HFFc6 (cell line): ENCODE data around the gene TMEM63A. TPM values are rescaled to one million over a fixed set of nuclear protein-coding genes. Genes with fewer than 3 reads are reported as not detected.

Source experiments
- DNase-seq: peaks from one replicate; pipeline ENCODE4 v3.0.0-alpha.2; 2018
- H3K27ac Mint-ChIP-seq: 2 replicates; pipeline ENCODE4 v1.8.0; 2020; ENCODE audit warnings: mild to moderate bottlenecking, mixed read lengths
- H3K27me3 Mint-ChIP-seq: 2 replicates; pipeline ENCODE4 v1.8.0; 2021; ENCODE audit warnings: mild to moderate bottlenecking, moderate library complexity, mixed read lengths; ENCODE audit not compliant: insufficient read depth
- H3K36me3 Mint-ChIP-seq: 2 replicates; pipeline ENCODE4 v1.8.0; 2021; ENCODE audit warnings: low read depth, mixed read lengths
- H3K4me1 Mint-ChIP-seq: 2 replicates; pipeline ENCODE4 v1.8.0; 2020; ENCODE audit warnings: low read depth, mixed read lengths
- H3K4me3 Mint-ChIP-seq: 2 replicates; pipeline ENCODE4 v1.8.0; 2020; ENCODE audit warnings: mild to moderate bottlenecking, moderate library complexity, mixed read lengths
- H3K9me3 Mint-ChIP-seq: 2 replicates; pipeline ENCODE4 v1.8.0; 2020; ENCODE audit warnings: mild to moderate bottlenecking, mixed read lengths
- CTCF ChIP-seq: fragments of 200-600 bp; sonication (generic); IDR thresholded peaks from 2 replicates; pipeline ENCODE4 v1.5.0; 2021; ENCODE audit warnings: antibody characterized with exemption, mild to moderate bottlenecking
- total RNA-seq, 6 experiments: library from RNA; stranded (reverse); fragmentation: NEBNext Ultra II Directional; extraction: Animal tissue kit (Norgen Biotek cat#: 25700); gene quantifications; 2 replicates in 1 of 6; 3 replicates in 5 of 6; pipeline ENCODE4 v1.2.3, GENCODE V29; 2021

TMEM63A gene
- total RNA-seq, 6 experiments from 2014 or later = 18.9 to 29.1 (median 22.0) TPM

- peaks cover 2% of the 10 kb centered on the region; the same call in 1 of the 2 replicates for H3K27me3 Mint-ChIP-seq
- no peak overlapping the region for H3K4me3 Mint-ChIP-seq
- peaks cover 5% of the 10 kb centered on the region; the same call in 1 of the 2 replicates for H3K4me1 Mint-ChIP-seq
- peaks cover 25% of the 10 kb centered on the region for H3K36me3 Mint-ChIP-seq
- DNase-seq = no peak
- H3K9me3 Mint-ChIP-seq = no peaks in the 10 kb centered on the region
- TF ChIP-seq CTCF = no peak
- no peak overlapping the region for H3K27ac Mint-ChIP-seq
Observed at GRCh38 chr1:225853441-225853840, 28.7 kb downstream of the TMEM63A start.

- Mint-ChIP-seq H3K4me1 (no peaks in the 10 kb centered on the region; the same call in 1 of the 2 replicates), H3K27me3 (peaks cover 2% of the 10 kb centered on the region; the same call in 1 of the 2 replicates), H3K36me3 (peaks cover 30% of the 10 kb centered on the region), H3K9me3 (no peaks in the 10 kb centered on the region), H3K4me3 (no peak overlapping the region), H3K27ac (no peak overlapping the region)
- DNase-seq = no peak
- TF ChIP-seq CTCF = no peak
Observed at GRCh38 chr1:225852413-225853124, 29.6 kb downstream of the TMEM63A start.

- DNase-seq = no peak
- Mint-ChIP-seq H3K9me3 (no peaks in the 10 kb centered on the region), H3K4me3 (no peak overlapping the region), H3K27me3 (peaks cover 2% of the 10 kb centered on the region; the same call in 1 of the 2 replicates), H3K36me3 (peaks cover 30% of the 10 kb centered on the region), H3K4me1 (no peaks in the 10 kb centered on the region), H3K27ac (no peak overlapping the region)
- TF ChIP-seq CTCF = no peak
Observed at GRCh38 chr1:225851805-225852204, 30.4 kb downstream of the TMEM63A start.

GRCh38 chr1:225850370-225850769 is 31.8 kb downstream of the TMEM63A start:
- Mint-ChIP-seq H3K27ac (no peak overlapping the region), H3K4me3 (no peak overlapping the region), H3K27me3 (peaks cover 2% of the 10 kb centered on the region; the same call in 1 of the 2 replicates), H3K36me3 (peaks cover 25% of the 10 kb centered on the region), H3K9me3 (no peaks in the 10 kb centered on the region), H3K4me1 (no peaks in the 10 kb centered on the region)
- no peak for TF ChIP-seq CTCF
- no peak for DNase-seq

GRCh38 chr1:225849925-225850324 is 32.3 kb downstream of the TMEM63A start:
- no peak for TF ChIP-seq CTCF
- no peak overlapping the region for H3K4me3 Mint-ChIP-seq
- DNase-seq = no peak
- no peak overlapping the region for H3K27ac Mint-ChIP-seq
- no peaks in the 10 kb centered on the region for H3K9me3 Mint-ChIP-seq
- H3K4me1 Mint-ChIP-seq = no peaks in the 10 kb centered on the region
- peaks cover 2% of the 10 kb centered on the region; the same call in 1 of the 2 replicates for H3K27me3 Mint-ChIP-seq
- 0 out of 2 replicates have a peak, but pooled peaks cover 23% of the 10 kb centered on the region for H3K36me3 Mint-ChIP-seq
